NCI-H1417 (cell line): ENCODE measurements around the gene CCL19.

Experiments used
- DNase-seq, 3 experiments: peaks; one replicate each; lab custom pipeline; 2025; lab: John Stamatoyannopoulos, UW

The CCL19 gene

GRCh38 chr9:34694811-34695210 is 3.7 kb upstream of the CCL19 start:
- DNase-seq: no peak

- no peak for DNase-seq
Measured at GRCh38 chr9:34693560-34693959, 2.5 kb upstream of the CCL19 start.

- no peak for DNase-seq
Measured at GRCh38 chr9:34691936-34692315, 850 bp upstream of the CCL19 start.

GRCh38 chr9:34689512-34689911 is 1.6 kb downstream of the CCL19 start:
- DNase-seq: no peak

GRCh38 chr9:34689116-34689470 is 2.0 kb downstream of the CCL19 start:
- peak in 2 of 3 experiments; percentile 13 to 40 for DNase-seq

- DNase-seq: no peak
Measured at GRCh38 chr9:34688329-34689115, 2.6 kb downstream of the CCL19 start.

GRCh38 chr9:34687276-34688030 is 3.6 kb downstream of the CCL19 start:
- DNase-seq: no peak

GRCh38 chr9:34686732-34687131 is 4.3 kb downstream of the CCL19 start:
- DNase-seq: no peak

GRCh38 chr9:34686231-34686630 is 4.8 kb downstream of the CCL19 start:
- DNase-seq: no peak

GRCh38 chr9:34685591-34685990 is 5.5 kb downstream of the CCL19 start:
- no peak for DNase-seq

GRCh38 chr9:34684816-34685215 is 6.3 kb downstream of the CCL19 start:
- no peak for DNase-seq

GRCh38 chr9:34684145-34684544 is 6.9 kb downstream of the CCL19 start:
- no peak for DNase-seq

GRCh38 chr9:34675869-34676268 is 15.2 kb downstream of the CCL19 start:
- DNase-seq: no peak

GRCh38 chr9:34675048-34675714 is 15.9 kb downstream of the CCL19 start:
- DNase-seq: peak; percentile 21 to 65 (median 38)

GRCh38 chr9:34674440-34674839 is 16.6 kb downstream of the CCL19 start:
- no peak for DNase-seq

- no peak for DNase-seq
Measured at GRCh38 chr9:34671307-34671706, 19.8 kb downstream of the CCL19 start.

- DNase-seq: no peak
Measured at GRCh38 chr9:34669809-34670562, 21.1 kb downstream of the CCL19 start.

- DNase-seq: peak; percentile 83 to 92 (median 91)
Measured at GRCh38 chr9:34665381-34666250, 25.5 kb downstream of the CCL19 start.

GRCh38 chr9:34665067-34665380 is 26.1 kb downstream of the CCL19 start:
- DNase-seq: no peak

GRCh38 chr9:34664281-34665066 is 26.6 kb downstream of the CCL19 start:
- peak in 1 of 3 experiments; percentile 36 for DNase-seq

- no peak for DNase-seq
Measured at GRCh38 chr9:34663303-34663605, 27.8 kb downstream of the CCL19 start.
